Activated CD4-positive, CD25-positive, alpha-beta regulatory T cell treated with anti-CD3 and anti-CD28 coated beads, Interleukin-2, amount 50 U/mL, for 16 hours (primary cell): Measurements from ENCODE around the gene AHI1.
A peak's percentile ranks its signal among the peaks of the same experiment; 100 is the strongest.

Experiments used
- DNase-seq: peaks from one replicate; pipeline ENCODE4 v3.0.0-alpha.2; 2020; ENCODE audit warnings: low read depth, low spot score

The AHI1 gene

GRCh38 chr6:135497412-135498184, at the start of gene AHI1:
AHI1 (minus strand) TSS chr6:135497740; CDS start chr6:135492237, 5,503 bp downstream.
- peak; percentile 78 for DNase-seq

GRCh38 chr6:135546680-135547418, 49.3 kb upstream of the AHI1 start:
- DNase-seq, result no peak

GRCh38 chr6:135546206-135546605, 48.7 kb upstream of the AHI1 start:
- no peak for DNase-seq

GRCh38 chr6:135540207-135540840, 42.8 kb upstream of the AHI1 start:
- no peak for DNase-seq

- DNase-seq, result no peak
Measured at GRCh38 chr6:135537741-135538301, 40.3 kb upstream of the AHI1 start.

- no peak for DNase-seq
Measured at GRCh38 chr6:135535989-135536414, 38.5 kb upstream of the AHI1 start.

- no peak for DNase-seq
Measured at GRCh38 chr6:135534773-135535380, 37.3 kb upstream of the AHI1 start.

- no peak for DNase-seq
Measured at GRCh38 chr6:135532559-135532958, 35.0 kb upstream of the AHI1 start.

GRCh38 chr6:135531954-135532490, 34.5 kb upstream of the AHI1 start:
- no peak for DNase-seq

- DNase-seq, result no peak
Measured at GRCh38 chr6:135530113-135530512, 32.6 kb upstream of the AHI1 start.

- DNase-seq, result no peak
Measured at GRCh38 chr6:135527960-135528249, 30.4 kb upstream of the AHI1 start.

- no peak for DNase-seq
Measured at GRCh38 chr6:135527116-135527959, 29.8 kb upstream of the AHI1 start.

GRCh38 chr6:135525594-135525993, 28.1 kb upstream of the AHI1 start:
- no peak for DNase-seq

GRCh38 chr6:135522965-135523692, 25.6 kb upstream of the AHI1 start:
- no peak for DNase-seq

GRCh38 chr6:135521431-135521830, 23.9 kb upstream of the AHI1 start:
- no peak for DNase-seq

- DNase-seq, result no peak
Measured at GRCh38 chr6:135520781-135521180, 23.2 kb upstream of the AHI1 start.

GRCh38 chr6:135519348-135519747, 21.8 kb upstream of the AHI1 start:
- DNase-seq, result no peak

GRCh38 chr6:135517527-135517926, 20.0 kb upstream of the AHI1 start:
- no peak for DNase-seq

- no peak for DNase-seq
Measured at GRCh38 chr6:135514706-135515105, 17.2 kb upstream of the AHI1 start.
